ENCODE results near the gene ITPR1.
"Not testable (repeated sequence)": the region's sequence is repeated elsewhere in the genome, so short reads cannot be mapped to it uniquely, and the experiment has no call there.

The ITPR1 gene

GRCh38 chr3:4758249-4758860 lies 265.2 kb downstream of the ITPR1 start:
- no peak for DNase-seq (ENCODE audit: low read depth, low spot score)

DNA sequence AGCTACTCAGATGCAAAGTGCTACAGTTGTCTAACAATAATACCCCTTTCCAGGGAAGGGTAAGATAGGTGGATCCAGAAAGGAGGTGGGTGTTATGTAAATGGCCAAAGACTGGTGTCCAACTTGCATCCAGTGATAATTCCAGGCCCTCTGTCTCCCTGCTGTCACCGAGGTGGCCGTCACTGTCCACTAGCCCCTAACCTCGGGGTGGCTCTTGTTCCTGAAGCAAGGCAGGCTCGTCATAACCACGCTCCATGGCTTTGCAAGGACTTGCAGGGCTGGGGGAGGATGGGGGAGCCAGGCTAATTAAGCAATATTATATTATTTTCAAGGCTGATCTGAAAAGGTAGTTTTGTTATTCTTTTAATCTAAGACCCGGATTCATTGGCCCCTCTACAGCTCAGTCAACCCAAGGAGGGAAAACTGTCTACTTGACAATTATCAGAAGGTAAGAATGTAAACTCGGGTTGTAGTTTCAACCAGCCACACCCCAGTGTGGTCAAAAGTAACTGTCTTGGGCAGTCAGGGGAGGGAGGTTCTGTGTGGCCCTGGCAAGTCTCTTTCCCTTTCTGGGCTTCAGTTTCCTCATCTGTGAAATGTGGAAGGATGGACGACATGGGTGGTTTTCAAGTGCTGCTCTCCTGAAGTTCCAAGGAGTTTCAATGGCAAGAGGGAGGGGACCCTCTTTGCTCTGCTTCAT lies 266.0 kb downstream of the ITPR1 start:
- DNase-seq (ENCODE audit: low read depth, low spot score), result no peak

DNA sequence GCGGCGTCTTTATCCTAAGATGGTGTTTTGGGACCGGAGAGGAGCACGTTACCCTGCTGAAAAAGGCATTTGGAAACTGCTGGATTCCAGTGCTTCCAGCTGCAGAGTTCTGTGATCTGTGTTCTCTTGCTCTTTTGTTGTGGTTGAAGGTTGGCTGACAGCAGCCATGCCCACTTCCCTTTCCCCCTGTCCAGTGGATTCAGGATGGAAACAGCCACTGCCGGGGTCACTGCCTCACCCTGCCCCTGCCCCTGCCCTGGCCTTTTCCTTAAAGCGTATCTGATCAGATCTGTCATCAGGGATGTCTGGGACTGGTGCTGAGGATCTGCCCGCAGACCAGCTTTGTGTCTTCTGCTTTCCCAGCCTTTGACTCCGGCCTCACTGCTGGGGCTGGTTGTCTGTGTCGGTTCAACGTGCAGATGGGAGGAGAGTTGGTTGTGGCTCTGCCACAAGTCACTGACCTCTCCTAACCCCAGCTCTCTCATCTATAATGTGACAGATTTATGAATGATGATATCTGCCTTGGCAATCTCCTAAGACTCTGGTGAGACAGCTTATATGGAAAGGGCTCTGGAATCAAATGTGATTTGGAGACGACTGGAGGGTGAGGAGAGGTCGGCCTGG lies 266.7 kb downstream of the ITPR1 start:
- DNase-seq (ENCODE audit: low read depth, low spot score), result no peak

DNA sequence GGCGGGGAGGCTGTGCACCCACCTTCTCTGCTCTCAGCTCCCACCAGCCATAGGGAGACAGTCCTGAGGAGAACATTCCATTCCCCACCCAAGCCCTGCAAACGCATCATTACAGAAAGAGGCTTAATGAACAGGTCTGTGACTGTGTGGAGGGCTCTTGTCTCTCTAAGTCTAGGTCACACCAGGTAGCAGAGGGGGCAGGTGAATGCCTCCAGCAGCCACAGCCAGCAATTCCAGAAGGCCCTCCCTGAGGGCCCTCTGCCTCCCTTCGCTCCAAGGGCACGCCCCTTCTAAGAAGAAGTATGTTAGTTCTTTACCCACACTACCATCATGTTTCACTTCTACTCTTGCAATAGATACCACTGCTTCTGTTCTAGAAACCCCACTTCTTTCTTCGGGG lies 268.6 kb downstream of the ITPR1 start:
- no peak for DNase-seq (ENCODE audit: low read depth, low spot score)

DNA sequence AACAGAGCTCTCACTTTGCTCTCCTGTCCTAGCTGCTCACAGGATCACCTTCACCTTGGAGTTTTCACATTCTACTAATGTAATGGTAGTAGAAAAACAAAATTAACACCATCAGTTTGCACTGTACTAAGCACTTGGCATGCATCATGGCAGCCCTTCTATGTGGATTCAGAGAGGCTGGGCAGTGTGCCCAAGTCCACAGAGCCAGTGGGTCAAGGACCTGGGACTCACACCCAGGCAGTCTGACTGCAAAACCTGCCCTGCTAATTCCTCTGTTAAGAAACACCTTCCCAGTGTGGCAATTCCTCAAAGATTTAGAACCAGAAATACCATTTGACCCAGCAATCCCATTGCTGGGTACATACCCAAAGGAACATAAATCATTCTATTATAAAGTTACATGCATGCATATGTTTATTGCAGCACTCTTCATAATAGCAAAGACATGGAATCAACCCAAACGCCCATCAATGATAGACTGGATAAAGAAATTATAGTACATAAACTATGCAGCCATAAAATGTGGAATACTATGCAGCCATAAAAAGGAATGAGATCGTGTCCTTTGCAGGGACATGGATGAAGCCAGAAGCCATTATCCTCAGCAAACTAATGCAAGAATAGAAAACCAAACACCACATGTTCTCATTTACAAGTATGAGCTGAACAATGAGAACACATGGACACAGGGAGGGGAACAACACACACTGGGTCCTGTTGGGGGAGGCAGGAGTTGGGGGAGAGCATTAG lies 269.5 kb downstream of the ITPR1 start:
- not testable (repeated sequence) for DNase-seq (ENCODE audit: low read depth, low spot score)

DNA sequence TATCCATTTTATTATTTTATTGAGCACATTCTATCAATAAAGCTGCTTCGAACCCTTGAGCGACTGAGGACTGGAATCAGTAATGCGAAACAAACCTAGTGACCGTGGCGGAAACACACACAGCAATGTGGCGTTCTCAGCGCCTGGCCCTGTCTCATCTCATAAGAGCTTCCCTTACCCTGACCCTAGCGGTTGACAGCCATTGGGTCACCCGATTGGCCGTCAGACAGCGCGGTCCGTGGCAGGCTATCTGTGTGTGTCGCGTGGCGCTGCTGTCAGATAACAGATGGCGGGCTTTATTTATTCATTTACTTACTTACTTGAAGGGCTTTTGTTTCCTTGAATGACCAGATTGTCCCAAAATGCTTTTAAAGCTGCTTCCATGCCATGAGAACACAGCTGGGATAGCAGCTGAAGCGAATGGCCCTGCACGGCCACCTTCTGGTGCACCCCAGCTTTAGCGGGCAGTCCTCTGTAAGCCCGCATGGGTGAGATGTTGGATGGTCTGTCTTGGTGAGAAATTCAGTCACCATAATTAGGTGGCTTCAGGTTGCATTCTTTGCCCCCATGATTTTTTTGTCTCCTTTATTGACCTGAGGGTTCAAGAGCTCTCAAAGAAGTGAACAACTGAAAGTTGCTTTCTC lies 270.6 kb downstream of the ITPR1 start:
- DNase-seq (ENCODE audit: low read depth, low spot score), result no peak

- no peak for DNase-seq (ENCODE audit: low read depth, low spot score)
Measured at GRCh38 chr3:4765212-4765611, 272.1 kb downstream of the ITPR1 start.

GRCh38 chr3:4766263-4766662 lies 273.1 kb downstream of the ITPR1 start:
- DNase-seq (ENCODE audit: low read depth, low spot score), result no peak

DNA sequence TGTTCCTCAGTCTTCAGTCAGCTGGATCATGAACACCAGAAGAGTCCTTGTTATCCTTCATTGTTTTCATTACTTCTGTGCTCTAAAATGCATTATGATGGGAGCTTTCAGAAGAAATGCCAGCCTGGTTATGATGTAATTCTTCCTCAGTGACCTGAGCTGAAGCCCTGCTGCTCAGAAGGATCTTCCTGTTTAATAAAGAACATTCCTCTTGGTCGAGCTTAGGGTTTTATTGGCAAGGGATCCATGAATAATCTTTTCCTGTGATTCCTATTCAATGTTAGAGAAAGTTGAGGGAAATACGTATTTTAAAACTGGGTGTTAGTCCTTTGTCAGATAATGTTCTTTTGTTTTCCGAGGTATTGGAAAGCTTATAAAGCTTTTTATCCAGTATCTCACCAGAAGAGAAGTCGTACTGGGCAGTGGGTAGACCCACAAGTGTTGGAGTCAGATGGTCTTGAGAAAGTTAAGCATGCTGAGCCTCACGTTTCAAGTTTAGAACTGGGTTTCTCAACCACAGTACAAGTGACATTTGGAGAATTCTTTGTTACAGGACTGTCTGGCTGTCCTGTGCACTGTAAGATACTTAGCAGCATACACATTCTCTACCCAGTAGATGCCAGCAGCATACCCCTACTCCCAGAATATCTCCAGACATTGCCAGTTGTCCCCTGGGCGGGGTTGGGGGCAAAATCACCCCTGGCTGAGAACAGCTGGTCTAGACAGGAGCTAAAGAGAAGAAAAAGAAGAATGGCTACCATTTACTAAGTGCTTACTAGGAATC lies 273.8 kb downstream of the ITPR1 start:
- DNase-seq (ENCODE audit: low read depth, low spot score), result no peak

- no peak for DNase-seq (ENCODE audit: low read depth, low spot score)
Measured at GRCh38 chr3:4768021-4768420, 274.9 kb downstream of the ITPR1 start.

DNA sequence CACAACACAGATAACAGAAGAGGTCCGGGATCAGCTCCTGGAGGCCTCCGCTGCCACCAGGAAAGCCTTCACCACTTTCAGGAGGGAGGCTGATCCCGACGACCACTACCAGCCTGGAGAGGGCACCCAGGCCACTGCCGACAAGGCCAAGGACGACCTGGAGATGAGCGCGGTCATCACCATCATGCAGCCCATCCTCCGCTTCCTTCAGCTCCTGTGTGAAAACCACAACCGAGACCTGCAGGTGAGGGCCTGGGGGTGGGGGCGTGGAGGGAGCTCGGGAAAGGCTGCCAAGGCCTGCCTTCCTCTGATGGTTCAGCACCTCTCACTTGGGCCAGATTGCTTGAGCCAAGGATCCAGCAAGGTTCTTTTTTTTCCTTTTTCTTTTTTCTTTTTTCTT lies 275.4 kb downstream of the ITPR1 start:
- no peak for DNase-seq (ENCODE audit: low read depth, low spot score)

DNA sequence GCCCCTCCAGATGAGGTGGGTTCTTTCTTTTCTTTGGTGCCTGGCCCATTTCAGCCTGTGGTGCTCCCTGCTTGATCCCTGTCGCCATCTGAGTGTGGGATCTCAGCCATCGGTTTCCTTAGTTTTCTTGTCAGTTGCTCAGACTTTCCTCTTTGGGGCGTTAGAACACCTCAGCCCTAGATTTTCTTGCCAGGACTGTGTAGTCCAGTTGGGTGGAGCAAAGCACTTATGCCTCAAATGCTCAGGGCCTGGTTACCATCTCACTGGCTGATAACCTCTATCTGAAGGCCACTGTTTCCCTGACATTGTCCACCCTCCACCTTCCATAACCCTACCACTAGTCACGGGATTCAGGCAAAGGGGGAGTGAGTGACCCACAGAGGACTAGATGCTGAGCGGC lies 277.4 kb downstream of the ITPR1 start:
- DNase-seq (ENCODE audit: low read depth, low spot score), result no peak

DNA sequence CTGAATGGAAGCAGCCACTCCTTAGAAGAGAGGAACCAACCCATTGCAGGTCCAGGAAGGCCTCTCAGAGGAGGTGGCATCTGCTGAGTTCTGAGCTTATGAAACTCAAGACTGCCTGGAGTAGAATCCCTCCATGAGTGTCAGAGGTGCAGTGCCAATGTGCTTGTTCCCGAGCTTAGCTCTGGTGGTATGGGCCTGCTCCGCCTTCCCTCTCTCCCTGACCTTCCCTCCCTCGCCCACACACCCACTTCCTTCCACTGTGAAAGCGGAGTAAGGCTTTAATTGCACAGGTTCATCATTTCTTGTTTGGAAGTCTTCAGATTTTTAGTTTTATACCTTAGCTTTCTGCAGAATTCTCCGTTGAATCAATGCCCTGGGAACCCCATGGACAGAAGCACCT lies 278.1 kb downstream of the ITPR1 start:
- DNase-seq (ENCODE audit: low read depth, low spot score), result no peak

DNA sequence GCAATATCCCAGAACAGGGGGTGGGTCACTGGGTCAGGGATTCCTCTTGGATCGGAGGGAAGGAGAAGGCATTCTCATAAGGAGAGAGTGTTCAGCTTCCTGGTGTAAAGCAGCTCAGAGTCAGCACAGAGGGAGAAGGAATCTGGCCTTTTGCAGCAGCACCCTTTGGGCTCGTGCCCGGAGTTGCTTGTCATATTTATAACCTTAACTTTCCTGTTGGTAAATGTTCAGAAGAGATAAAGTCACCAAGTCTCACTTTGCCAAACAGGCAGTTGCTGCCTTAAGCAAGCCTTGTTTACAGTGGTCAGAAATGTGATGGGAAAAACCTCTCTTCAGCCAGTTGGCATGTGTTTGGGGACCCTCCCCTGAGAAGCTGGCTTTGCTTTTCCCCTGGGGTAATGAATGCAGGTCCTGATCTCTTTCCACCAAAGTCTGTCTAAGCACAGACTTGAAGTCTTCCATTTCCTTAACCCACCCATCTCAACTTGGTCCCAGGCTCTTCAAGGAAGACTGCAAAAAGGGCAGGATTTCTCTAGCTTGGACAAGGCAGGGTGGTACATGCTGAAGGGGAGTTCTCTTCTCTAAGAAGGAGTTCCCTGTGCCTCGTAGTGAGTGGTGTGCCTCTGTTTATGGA lies 279.1 kb downstream of the ITPR1 start:
- DNase-seq (ENCODE audit: low read depth, low spot score), result no peak

DNA sequence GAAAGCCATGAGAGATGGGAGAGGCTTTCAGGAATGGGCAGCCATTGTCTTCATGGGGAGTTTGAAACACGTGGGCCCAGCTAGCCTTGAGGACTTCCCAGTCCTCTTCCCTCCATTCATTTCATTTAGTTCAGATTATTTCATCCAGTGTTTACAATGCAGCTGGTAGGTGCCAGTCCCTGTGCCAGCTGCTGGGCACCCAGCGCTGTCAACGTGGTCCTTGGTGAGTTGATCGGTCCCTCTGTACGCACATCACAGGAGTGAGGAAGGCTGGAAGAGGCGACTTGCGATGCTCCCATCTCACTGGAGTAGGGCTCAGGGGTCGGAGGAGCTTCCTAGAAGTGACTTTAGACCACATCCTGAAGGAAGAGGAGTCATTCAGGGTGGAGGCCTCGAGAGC lies 279.7 kb downstream of the ITPR1 start:
- DNase-seq (ENCODE audit: low read depth, low spot score), result no peak

- DNase-seq (ENCODE audit: low read depth, low spot score), result no peak
Measured at GRCh38 chr3:4773583-4773982, 280.4 kb downstream of the ITPR1 start.

- DNase-seq (ENCODE audit: low read depth, low spot score), result no peak
Measured at GRCh38 chr3:4774531-4774930, 281.4 kb downstream of the ITPR1 start.

GRCh38 chr3:4776399-4776979 lies 283.3 kb downstream of the ITPR1 start:
- no peak for DNase-seq (ENCODE audit: low read depth, low spot score)

DNA sequence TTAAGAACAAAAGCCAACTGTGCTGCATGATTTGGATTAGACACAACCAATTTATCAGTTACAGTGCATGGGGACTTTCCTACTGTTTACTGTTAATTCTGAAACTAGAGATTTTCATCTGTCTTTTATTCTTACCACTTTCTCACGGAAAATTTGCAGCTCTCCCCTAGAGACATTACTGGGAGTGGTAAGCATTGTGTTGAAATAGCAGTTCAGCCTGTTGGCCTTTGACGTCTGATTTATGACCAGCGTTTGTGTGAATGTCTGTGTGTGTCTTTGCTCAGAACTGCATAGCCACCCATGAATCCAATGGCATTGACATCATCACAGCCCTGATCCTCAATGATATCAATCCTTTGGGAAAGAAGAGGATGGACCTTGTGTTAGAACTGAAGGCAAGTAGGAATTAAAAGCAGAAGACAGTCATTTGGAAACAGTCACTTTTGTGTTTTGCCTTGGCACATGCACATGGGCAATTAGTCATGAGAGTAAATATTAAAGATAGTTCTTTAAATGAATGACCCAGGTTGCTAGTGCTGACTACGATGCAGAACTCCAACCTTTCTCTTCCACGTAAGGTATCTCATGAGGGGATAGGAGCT lies 283.9 kb downstream of the ITPR1 start:
- DNase-seq (ENCODE audit: low read depth, low spot score), result no peak

DNA sequence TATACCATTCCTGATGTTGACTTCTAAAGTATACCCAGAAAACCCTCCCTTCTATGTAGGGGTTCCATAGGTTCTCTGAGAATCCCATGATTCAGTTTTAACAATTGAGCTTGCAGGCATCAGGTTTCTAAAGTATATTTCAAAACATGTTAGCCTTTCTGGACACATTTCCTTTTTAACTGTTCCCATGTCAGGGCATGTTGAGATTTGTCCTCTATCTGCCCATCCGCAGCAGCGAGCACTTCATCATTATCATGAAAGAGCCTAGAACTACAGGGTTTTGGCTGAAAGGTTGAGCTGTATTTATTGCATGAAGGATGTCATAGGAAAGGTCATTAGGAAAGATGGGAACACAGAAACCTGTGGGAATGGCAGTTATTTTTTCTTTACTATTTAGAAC lies 285.0 kb downstream of the ITPR1 start:
- no peak for DNase-seq (ENCODE audit: low read depth, low spot score)

All from iPS DF 19.7 (cell line).